K562 (cell line): ENCODE measurements around the gene TAF5L. TPM values are rescaled to one million over a fixed set of nuclear protein-coding genes. Genes with fewer than 3 reads are reported as not detected.

Experiments
- ATF1 ChIP-seq, 2 experiments: fragments of 450-650 bp in 1 of 2; IDR thresholded peaks; 2 replicates each; pipeline ENCODE4 v1.6.1; 2016; ENCODE audit warnings: missing compliant biosample characterization in 1 of 2, missing genetic modification characterization in 1 of 2
- ATF6 ChIP-seq: sonication (generic); formaldehyde crosslinking; IDR thresholded peaks from 2 replicates; pipeline ENCODE4 v1.4.0; 2020; ENCODE audit warnings: mild to moderate bottlenecking, missing genetic modification reagents
- ETV5 ChIP-seq: sonication (generic); formaldehyde crosslinking; IDR thresholded peaks from 2 replicates; pipeline ENCODE4 v1.4.0; 2020; ENCODE audit warnings: low read depth, mild to moderate bottlenecking, missing genetic modification reagents
- FOXK2 ChIP-seq, 2 experiments: fragments of 450-650 bp; IDR thresholded peaks in 1 of 2; conservative IDR thresholded peaks in 1 of 2; 2 replicates each; pipeline ENCODE4 v1.6.1; 2016; ENCODE audit warnings: low read depth in 2 of 2, mild to moderate bottlenecking in 1 of 2
- FOXM1 ChIP-seq, 2 experiments: fragments of 450-650 bp in 1 of 2; sonication (generic) in 1 of 2; formaldehyde crosslinking in 1 of 2; IDR thresholded peaks; 2 replicates each; pipeline versions ENCODE4 v1.6.1 to v1.9.0; 2017 to 2022; ENCODE audit warnings: low read depth in 2 of 2, mild to moderate bottlenecking in 2 of 2, missing genetic modification reagents in 1 of 2, moderate library complexity in 1 of 2
- FOXP4 ChIP-seq: sonication (generic); formaldehyde crosslinking; IDR thresholded peaks from 2 replicates; pipeline ENCODE4 v1.8.0; 2022; ENCODE audit warnings: mild to moderate bottlenecking, missing genetic modification reagents, borderline replicate concordance
- HDAC6 ChIP-seq: IDR thresholded peaks from 2 replicates; pipeline ENCODE4 v1.6.1; 2012; ENCODE audit warnings: low read depth, mild to moderate bottlenecking, control low read depth, inconsistent platforms, low read length, moderate library complexity
- KAT7 ChIP-seq: sonication (generic); formaldehyde crosslinking; IDR thresholded peaks from 2 replicates; pipeline ENCODE4 v1.8.0; 2022; ENCODE audit warnings: missing genetic modification reagents, mild to moderate bottlenecking, borderline replicate concordance
- KAT8 ChIP-seq: fragments of 450-650 bp; IDR thresholded peaks from 2 replicates; pipeline ENCODE4 v1.6.1; 2016; ENCODE audit warnings: low read depth, mild to moderate bottlenecking
- MCM7 ChIP-seq, 2 experiments: fragments of 450-650 bp; IDR thresholded peaks; 2 replicates each; pipeline ENCODE4 v1.6.1; 2016 to 2018
- NFIX ChIP-seq: fragments of 250-450 bp; sonication (Bioruptor Pico); IDR thresholded peaks from 2 replicates; pipeline ENCODE4 v1.4.0; 2020; ENCODE audit warnings: low read depth, mild to moderate bottlenecking, moderate library complexity
- NR1H2 ChIP-seq: sonication (generic); formaldehyde crosslinking; IDR thresholded peaks from 2 replicates; pipeline ENCODE4 v1.4.0; 2020; ENCODE audit warnings: mild to moderate bottlenecking, missing genetic modification reagents
- POLR2AphosphoS5 ChIP-seq: IDR thresholded peaks from 2 replicates; pipeline ENCODE4 v1.6.1; 2011; ENCODE audit warnings: mild to moderate bottlenecking, low read depth, low read length, moderate library complexity; ENCODE audit not compliant: control insufficient read depth, insufficient read depth
- STAT5A ChIP-seq: IDR thresholded peaks from 2 replicates; pipeline ENCODE4 v1.6.1; 2012; ENCODE audit warnings: low read length, inconsistent platforms, borderline replicate concordance
- ZBTB17 ChIP-seq: fragments of 450-650 bp; formaldehyde crosslinking; IDR thresholded peaks from 2 replicates; pipeline ENCODE4 v1.4.0; 2020; ENCODE audit warnings: mild to moderate bottlenecking
- ZNF586 ChIP-seq: fragments of 450-650 bp; formaldehyde crosslinking; conservative IDR thresholded peaks from 2 replicates; pipeline ENCODE4 v1.4.0; 2020; ENCODE audit warnings: mild to moderate bottlenecking, moderate library complexity
- ZNF592 ChIP-seq: fragments of 450-650 bp; IDR thresholded peaks from 2 replicates; pipeline ENCODE4 v1.6.1; 2017; ENCODE audit warnings: antibody characterized with exemption, mild to moderate bottlenecking
- polyA plus RNA-seq, 8 experiments: library from polyadenylated mRNA; depleted of rRNA in 4 of 8; stranded (reverse) in 5 of 8; unstranded in 3 of 8; fragments of >200 nt; fragmentation: Nextera tagmentation in 2 of 8; fragmentation: Illumina TruSeq in 1 of 8; extraction: Ambion mirVana in 2 of 8; extraction: Trizol in 1 of 8; gene quantifications; 2 replicates each; pipeline versions ENCODE4 v1.2.1 to v1.2.3, GENCODE V29; 2011 to 2014; ENCODE audit warnings: inconsistent platforms in 1 of 8, missing spikeins in 1 of 8
- total RNA-seq, 7 experiments: library from RNA; depleted of rRNA in 6 of 7; stranded (reverse); fragments of >200 nt in 6 of 7; fragmentation: Illumina TruSeq in 2 of 7; extraction: Trizol in 2 of 7; gene quantifications; 2 replicates each; pipeline versions ENCODE4 v1.2.1 to v1.2.3, GENCODE V29; 2011 to 2021; ENCODE audit warnings: low replicate concordance in 1 of 7

Gene TAF5L
- total and polyA plus RNA-seq, 9 of the 15 experiments (the other 6 are each of a cell fraction or from before 2014, with no cell fraction given) = 2.2 to 34.2 (median 23.3) TPM

- TF ChIP-seq ATF1 (CRISPR knock-in tag; IDR thresholded peaks at IDR 0.05) (peak; percentile 26; the same call in 1 of the 2 replicates), ATF1 (tag; IDR thresholded peaks at IDR 0.05) (peak; percentile 85), KAT8 (no peak), NFIX (CRISPR knock-in tag) (no peak), FOXM1 (IDR thresholded peaks at IDR 0.05; ENCODE audit: low read depth) (peak; percentile 73), FOXM1 (CRISPR knock-in tag; IDR thresholded peaks at IDR 0.05; ENCODE audit: low read depth) (peak; percentile 29; the same call in 1 of the 2 replicates), HDAC6 (no peak), STAT5A (no peak; the same call in 1 of the 2 replicates), ZBTB17 (CRISPR knock-in tag) (peak; percentile 99), ZNF586 (no peak), ETV5 (CRISPR knock-in tag) (peak; percentile 74; the same call in 1 of the 2 replicates), FOXK2 (conservative IDR thresholded peaks at IDR 0.05 in 1 of 2, IDR thresholded peaks at IDR 0.05 in 1 of 2; ENCODE audit: low read depth in 2 of 2) (peak; percentile 76 to 78), NR1H2 (no peak; the same call in 1 of the 2 replicates), ATF6 (CRISPR knock-in tag) (no peak), MCM7 (IDR thresholded peaks at IDR 0.05) (no peak), FOXP4 (CRISPR knock-in tag) (0 out of 2 replicates have a peak, but pooled peaks have one; percentile 84), ZNF592 (peak; percentile 61; the same call in 1 of the 2 replicates), POLR2AphosphoS5 (peak; percentile 12; the same call in 1 of the 2 replicates), KAT7 (CRISPR knock-in tag) (peak; percentile 78; the same call in 1 of the 2 replicates)
Measured at GRCh38 chr1:229558460-229559335, 67.2 kb downstream of the TAF5L start, which contains the start of gene ABCB10 (continued).
